GM23248 (cell line): Measurements from ENCODE around the gene ALDH3B1. TPM values are rescaled to one million over a fixed set of nuclear protein-coding genes. Genes with fewer than 3 reads are reported as not detected.

ENCODE experiments used
- DNase-seq: peaks from one replicate; pipeline ENCODE4 v3.0.0-alpha.2; 2015
- H2AFZ ChIP-seq: fragments of 200-600 bp; sonication (generic); 2 replicates; pipeline ENCODE4 v1.6.1; 2016; ENCODE audit warnings: antibody characterized with exemption
- H3F3A ChIP-seq: fragments of 200-600 bp; sonication (generic); 2 replicates; pipeline ENCODE4 v1.6.1; 2016; ENCODE audit warnings: mild to moderate bottlenecking, antibody characterized with exemption, mixed run types; ENCODE audit not compliant: insufficient read depth
- H3K27ac ChIP-seq: fragments of 200-600 bp; sonication (generic); 2 replicates; pipeline ENCODE4 v1.5.1; 2016; ENCODE audit warnings: mild to moderate bottlenecking
- H3K27me3 ChIP-seq: fragments of 200-600 bp; sonication (generic); replicated peaks from 2 replicates; pipeline ENCODE4 v1.6.1; 2016; ENCODE audit warnings: mild to moderate bottlenecking; ENCODE audit not compliant: insufficient read depth
- H3K36me3 ChIP-seq: fragments of 200-600 bp; sonication (generic); 2 replicates; pipeline ENCODE4 v1.6.1; 2016; ENCODE audit warnings: low read depth, mild to moderate bottlenecking
- H3K4me1 ChIP-seq: fragments of 200-600 bp; sonication (generic); 2 replicates; pipeline ENCODE4 v1.6.1; 2016; ENCODE audit warnings: mild to moderate bottlenecking; ENCODE audit not compliant: insufficient read depth
- H3K4me2 ChIP-seq: fragments of 200-600 bp; sonication (generic); one replicate; pipeline ENCODE4 v1.6.1; 2016; ENCODE audit warnings: mild to moderate bottlenecking; ENCODE audit not compliant: unreplicated experiment
- H3K4me3 ChIP-seq: fragments of 200-600 bp; sonication (generic); 2 replicates; pipeline ENCODE4 v1.5.1; 2016; ENCODE audit warnings: mild to moderate bottlenecking
- H3K79me2 ChIP-seq: fragments of 200-600 bp; sonication (generic); 2 replicates; pipeline ENCODE4 v1.6.1; 2016; ENCODE audit warnings: mild to moderate bottlenecking; ENCODE audit not compliant: insufficient read depth
- H3K9ac ChIP-seq: fragments of 200-600 bp; sonication (generic); 2 replicates; pipeline ENCODE4 v1.6.1; 2016; ENCODE audit warnings: mild to moderate bottlenecking
- H3K9me2 ChIP-seq: fragments of 200-600 bp; sonication (generic); 2 replicates; pipeline ENCODE4 v1.6.1; 2016; ENCODE audit warnings: mixed run types, mild to moderate bottlenecking, moderate library complexity; ENCODE audit not compliant: insufficient read depth
- H3K9me3 ChIP-seq: fragments of 200-600 bp; sonication (generic); one replicate; pipeline ENCODE4 v1.6.1; 2017; ENCODE audit warnings: low read depth
- H4K20me1 ChIP-seq: fragments of 200-600 bp; sonication (generic); 2 replicates; pipeline ENCODE4 v1.6.0; 2016; ENCODE audit not compliant: insufficient read depth
- EZH2 ChIP-seq: fragments of 200-600 bp; sonication (generic); IDR thresholded peaks from 2 replicates; pipeline ENCODE4 v1.6.1; 2018; ENCODE audit warnings: antibody characterized with exemption, mild to moderate bottlenecking; ENCODE audit not compliant: insufficient read depth, poor library complexity, severe bottlenecking
- EZH2phosphoT487 ChIP-seq: fragments of 200-600 bp; sonication (generic); IDR thresholded peaks from 2 replicates; pipeline ENCODE4 v1.6.1; 2018; ENCODE audit warnings: antibody characterized with exemption, moderate library complexity, mild to moderate bottlenecking, low read depth; ENCODE audit not compliant: insufficient read depth
- whole genome bisulfite sequencing, 2 experiments: methylation state at CpG; one replicate each; pipeline ENCODE4 v1.1.6; 2015 to 2017; ENCODE audit warnings: low lambda C conversion rate in 2 of 2, low coverage in 1 of 2; ENCODE audit errors: missing lambda C conversion rate in 2 of 2; 5-methylcytosine and 5-hydroxymethylcytosine counted together
- in situ Hi-C: fragments of 300-500 bp; cut with MboI; formaldehyde crosslinking; loops from 2 replicates; pipeline ENCODE4 v1.15.0; 2020
- microRNA-seq: library from miRNA; unstranded; fragments of <30 nt; microRNA quantifications from one replicate; pipeline ENCODE4, GENCODE V29; 2016; ENCODE audit warnings: borderline number of aligned reads
- polyA plus RNA-seq: library from polyadenylated mRNA; unstranded; fragments of >200 nt; fragmentation: Nextera tagmentation; extraction: Ambion mirVana; gene quantifications from 2 replicates; pipeline ENCODE4 v1.2.1, GENCODE V29; 2016
- small RNA-seq: library from RNA; depleted of rRNA; stranded (forward); fragments of <200 nt; gene quantifications from one replicate; pipeline ENCODE3, GENCODE V24; 2014; ENCODE audit warnings: low read depth, low replicate concordance
- total RNA-seq: library from RNA; depleted of rRNA; stranded (reverse); fragments of >200 nt; shearing (Covaris generic); gene quantifications from 2 replicates; pipeline ENCODE4 v1.2.3, GENCODE V29; 2014; rRNA removed

ALDH3B1 gene
- total and polyA plus RNA-seq, 2 experiments from 2014 or later, result 42.7 to 63.9 TPM

DNA sequence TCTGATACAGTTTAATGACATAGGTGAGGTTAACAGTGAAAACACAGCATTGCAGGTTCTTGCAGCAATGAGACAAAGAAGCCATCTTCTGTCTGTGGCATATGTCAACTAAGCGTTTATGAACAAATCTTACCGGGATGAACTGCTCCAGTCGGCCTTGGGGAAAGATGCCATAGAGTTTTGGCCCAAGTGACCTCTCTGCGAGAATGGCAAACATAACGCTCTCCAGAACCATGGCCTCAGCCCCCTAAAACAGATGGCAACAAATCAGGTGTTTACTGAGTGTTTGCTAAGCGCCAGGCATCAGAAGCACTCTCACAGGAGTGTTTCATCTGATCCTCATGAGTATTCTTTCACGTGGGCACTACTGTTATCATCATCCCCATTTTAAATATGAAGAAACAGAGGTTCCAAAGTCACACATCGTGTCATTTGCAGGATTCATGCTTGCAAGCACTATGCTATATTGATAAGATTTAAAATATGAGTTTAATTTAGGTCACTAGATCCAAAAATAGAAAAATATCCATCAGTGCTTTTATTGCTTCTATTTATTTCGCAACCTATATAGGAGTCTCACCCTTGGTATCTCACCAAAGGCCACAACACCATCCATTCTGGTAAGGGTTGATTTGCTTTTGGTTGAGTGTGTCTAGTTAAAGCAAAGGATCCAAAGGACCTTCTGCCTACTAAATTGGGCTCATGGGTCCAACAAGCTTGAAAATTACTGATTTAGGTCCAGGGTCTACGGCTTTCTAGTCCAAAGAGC lies 64.6 kb downstream of the ALDH3B1 start:
- in situ Hi-C loops, result no loop called here
- no peaks in the 10 kb centered on the region for H4K20me1 ChIP-seq
- WGBS, 2 experiments, result 79 to 80% methylated on average over 10 of the region's 10 CpGs

DNA sequence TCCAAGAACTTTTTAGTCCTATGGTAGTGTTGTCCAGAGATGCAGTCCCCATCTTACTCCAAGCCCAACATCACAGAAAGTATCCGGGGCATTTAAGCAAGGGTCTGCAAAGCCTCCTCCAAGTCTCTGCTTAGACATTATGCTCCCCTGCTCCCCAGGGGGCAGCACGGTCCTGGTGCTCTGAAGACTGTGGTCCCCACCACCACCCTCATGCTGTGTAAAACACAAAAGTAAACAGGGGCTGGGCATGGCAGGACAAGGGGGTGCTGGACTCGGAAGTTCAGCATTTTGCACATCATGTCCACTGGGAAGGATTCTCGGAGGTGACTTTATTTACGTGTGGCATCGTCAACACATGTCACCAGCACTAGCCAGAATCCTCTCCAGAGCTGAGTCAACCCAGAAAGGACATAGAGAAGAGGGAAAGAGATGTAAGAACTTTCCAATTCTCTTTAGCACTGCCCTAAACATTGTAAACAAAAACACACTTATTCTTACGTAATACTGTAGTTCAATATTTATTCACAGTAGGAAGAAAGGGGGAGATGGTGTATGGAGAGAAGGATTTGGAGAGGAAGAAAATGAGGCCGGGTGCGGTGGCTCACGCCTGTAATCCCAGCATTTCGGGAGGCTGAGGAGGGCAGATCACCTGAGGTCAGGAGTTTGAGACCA lies 66.4 kb downstream of the ALDH3B1 start:
- H3K9me3 ChIP-seq, result no peaks in the 10 kb centered on the region
- 0 out of 2 replicates have a peak, but pooled peaks cover 3% of the 10 kb centered on the region for H3K36me3 ChIP-seq
- H3K9ac ChIP-seq, result no peak overlapping the region
- no peak overlapping the region for H3K4me3 ChIP-seq
- no peaks in the 10 kb centered on the region for H3K79me2 ChIP-seq
- H3F3A ChIP-seq, result no peaks in the 10 kb centered on the region
- TF ChIP-seq EZH2 (no peak), EZH2phosphoT487 (no peak)
- H4K20me1 ChIP-seq, result no peaks in the 10 kb centered on the region
- in situ Hi-C loops, result no loop called here
- no peaks in the 10 kb centered on the region for H3K27me3 ChIP-seq
- H3K4me1 ChIP-seq, result no peaks in the 10 kb centered on the region
- H3K4me2 ChIP-seq, result no peak overlapping the region
- no peak overlapping the region for H2AFZ ChIP-seq
- 89 to 90% methylated on average over 11 of the region's 11 CpGs for WGBS, 2 experiments
- H3K9me2 ChIP-seq, result no peaks in the 10 kb centered on the region
- DNase-seq, result no peak
- H3K27ac ChIP-seq, result no peak overlapping the region

More for the DNA sequence above, 64.6 kb downstream of the ALDH3B1 start:
- TF ChIP-seq EZH2, result no peak
- TF ChIP-seq EZH2phosphoT487, result no peak
- H3K4me1 ChIP-seq, result no peaks in the 10 kb centered on the region
- H3K9me2 ChIP-seq, result no peaks in the 10 kb centered on the region
- no peaks in the 10 kb centered on the region for H3K27me3 ChIP-seq
- no peaks in the 10 kb centered on the region for H3K9me3 ChIP-seq
- no peaks in the 10 kb centered on the region for H3F3A ChIP-seq
- H3K4me3 ChIP-seq, result no peak overlapping the region
- DNase-seq, result no peak
- H2AFZ ChIP-seq, result no peak overlapping the region
- no peak overlapping the region for H3K4me2 ChIP-seq
- no peak overlapping the region for H3K9ac ChIP-seq
- H3K36me3 ChIP-seq, result 0 out of 2 replicates have a peak, but pooled peaks cover 3% of the 10 kb centered on the region
- no peak overlapping the region for H3K27ac ChIP-seq
- H3K79me2 ChIP-seq, result no peaks in the 10 kb centered on the region

DNA sequence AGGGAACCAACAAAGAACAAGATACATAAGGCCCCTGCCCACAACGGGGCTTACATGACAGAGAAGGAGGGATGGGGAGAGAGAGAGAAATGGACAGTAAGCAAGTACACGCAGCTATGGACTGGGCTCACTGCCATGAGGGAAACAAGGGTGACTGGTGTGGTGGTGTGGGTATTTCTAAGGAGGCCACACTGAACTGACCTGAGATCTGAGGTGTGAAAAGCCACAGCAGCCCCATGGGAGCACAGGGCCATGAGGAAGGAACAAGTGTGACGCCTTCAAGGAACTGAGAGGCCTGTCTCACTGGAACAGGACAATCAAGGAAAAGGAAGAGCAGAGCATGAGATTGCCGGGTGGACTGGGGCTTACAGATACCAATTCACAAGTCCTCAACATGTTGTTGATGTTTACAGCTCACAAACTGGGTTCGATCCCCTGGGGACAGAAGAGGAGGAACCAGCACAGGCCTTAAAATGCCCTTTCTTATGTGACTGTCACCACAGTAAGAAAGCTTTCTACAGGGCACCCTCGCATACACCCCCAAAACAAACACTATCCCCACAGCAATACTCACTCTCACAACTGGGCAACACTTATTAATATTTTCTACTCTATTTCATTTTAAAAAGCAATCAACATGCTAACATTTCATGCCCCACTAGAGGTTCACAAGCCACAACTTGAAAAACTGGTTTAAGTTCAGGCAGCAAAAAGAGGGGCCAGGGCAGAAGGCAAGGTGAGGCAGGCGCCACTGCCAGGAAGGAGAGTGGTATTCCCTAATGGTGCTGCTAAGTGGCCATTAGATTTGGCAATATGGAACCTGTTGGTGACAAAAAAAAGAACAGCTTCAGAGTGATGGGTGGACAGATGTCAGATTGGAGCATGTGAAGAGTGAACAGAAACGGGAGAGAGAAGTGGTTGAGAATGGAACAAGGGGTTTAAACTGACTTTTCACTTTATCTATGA lies 67.8 kb downstream of the ALDH3B1 start:
- Histone ChIP-seq H3K9me3 (no peaks in the 10 kb centered on the region), H3K27me3 (no peaks in the 10 kb centered on the region), H3K36me3 (no peaks in the 10 kb centered on the region), H3K9me2 (no peaks in the 10 kb centered on the region), H3K9ac (no peak overlapping the region), H2AFZ (no peak overlapping the region), H4K20me1 (no peaks in the 10 kb centered on the region), H3K27ac (no peak overlapping the region), H3K4me2 (no peak overlapping the region), H3K4me1 (no peaks in the 10 kb centered on the region), H3K79me2 (no peaks in the 10 kb centered on the region), H3F3A (no peaks in the 10 kb centered on the region), H3K4me3 (no peak overlapping the region)
- WGBS, 2 experiments, result 87 to 89% methylated on average over 8 of the region's 8 CpGs
- no peak for DNase-seq
- TF ChIP-seq EZH2 (no peak), EZH2phosphoT487 (no peak)
- in situ Hi-C loops, result no loop called here

Small RNA genes lying within 50 kb of the gene (microRNA-seq; reads per million reads assigned to microRNA genes)
- gene MIR4691, result not detected
- gene MIR6753, result not detected
- gene MIR7113, result not detected

Small RNA genes lying within 50 kb of the gene (small RNA-seq; reads per million reads assigned to genes)
- gene MIR6753, result not detected

Other genes with a start within 250 kb of the ALDH3B1 start
- gene UNC93B1, start 6.2 kb upstream of the ALDH3B1 start, total RNA-seq, result 37.7 and 41.1 TPM in 2 replicates
- gene UNC93B1, start 6.2 kb upstream of the ALDH3B1 start, polyA plus RNA-seq, result 20.9 and 24.6 TPM in 2 replicates
- 114 and 117 TPM in 2 replicates for gene NDUFS8, start 20.4 kb downstream of the ALDH3B1 start, total RNA-seq
- gene NDUFS8, start 20.4 kb downstream of the ALDH3B1 start, polyA plus RNA-seq, result 219 and 230 TPM in 2 replicates
- gene TCIRG1, start 28.7 kb downstream of the ALDH3B1 start, total RNA-seq, result 118 and 146 TPM in 2 replicates
- gene TCIRG1, start 28.7 kb downstream of the ALDH3B1 start, polyA plus RNA-seq, result 65.8 and 75.9 TPM in 2 replicates
- gene CHKA, start 111.1 kb downstream of the ALDH3B1 start, total RNA-seq, result 4.2 and 12.3 TPM in 2 replicates
- 3.6 and 4.2 TPM in 2 replicates for gene CHKA, start 111.1 kb downstream of the ALDH3B1 start, polyA plus RNA-seq
- 17.7 and 25.9 TPM in 2 replicates for gene KMT5B, start 203.0 kb downstream of the ALDH3B1 start, total RNA-seq
- 21.0 and 22.9 TPM in 2 replicates for gene KMT5B, start 203.0 kb downstream of the ALDH3B1 start, polyA plus RNA-seq